Spleen (tissue), 11 donors: Measurements from ENCODE around the gene GALNT17. TPM values are rescaled to one million over a fixed set of nuclear protein-coding genes. Genes with fewer than 3 reads are reported as not detected.

Experiments
- DNase-seq: peaks from one replicate; pipeline ENCODE4 v3.0.0-alpha.2; 2020
- H3K27ac ChIP-seq, 8 donors: fragments of 200-600 bp; sonication (generic) in 7 of 8; 1 replicate in 4 of 8; 2 replicates in 4 of 8; pipeline versions ENCODE4 v1.5.0 to v1.8.0; 2016 to 2021; ENCODE audit warnings: inconsistent platforms in 4 of 8, mild to moderate bottlenecking in 4 of 8, moderate library complexity in 1 of 8
- H3K27me3 ChIP-seq, 7 donors: fragments of 200-600 bp; sonication (generic) in 6 of 7; replicated peaks in 1 of 7; 1 replicate in 4 of 7; 2 replicates in 3 of 7; pipeline versions ENCODE4 v1.5.0 to v1.8.0; 2016 to 2021; ENCODE audit warnings: inconsistent platforms in 3 of 7, mild to moderate bottlenecking in 1 of 7
- H3K36me3 ChIP-seq, 6 donors: fragments of 200-600 bp; sonication (generic) in 5 of 6; 1 replicate in 4 of 6; 2 replicates in 2 of 6; pipeline versions ENCODE4 v1.5.0 to v1.8.0; 2016 to 2021; ENCODE audit warnings: inconsistent platforms in 2 of 6
- H3K4me1 ChIP-seq, 6 donors: fragments of 200-600 bp; sonication (generic) in 5 of 6; 1 replicate in 3 of 6; 2 replicates in 3 of 6; pipeline versions ENCODE4 v1.5.0 to v1.8.0; 2016 to 2021; ENCODE audit warnings: inconsistent platforms in 3 of 6
- H3K4me3 ChIP-seq, 8 donors: fragments of 200-600 bp; sonication (generic) in 7 of 8; 1 replicate in 4 of 8; 2 replicates in 4 of 8; pipeline versions ENCODE4 v1.5.0 to v1.8.0; 2016 to 2021; ENCODE audit warnings: inconsistent platforms in 4 of 8, mild to moderate bottlenecking in 4 of 8, moderate library complexity in 2 of 8
- H3K9me3 ChIP-seq, 8 donors: fragments of 200-600 bp; sonication (generic) in 7 of 8; 1 replicate in 4 of 8; 2 replicates in 4 of 8; pipeline versions ENCODE4 v1.5.0 to v1.8.0; 2016 to 2021; ENCODE audit warnings: inconsistent platforms in 4 of 8
- POLR2A ChIP-seq, 3 donors: fragments of 450-650 bp; IDR thresholded peaks; one replicate each; pipeline ENCODE4 v1.5.1; 2017; ENCODE audit warnings: antibody characterized with exemption in 3 of 3, mild to moderate bottlenecking in 1 of 3
- POLR2AphosphoS5 ChIP-seq, 3 donors: sonication (generic); formaldehyde crosslinking; IDR thresholded peaks; one replicate each; pipeline ENCODE4 v1.5.1; 2017; ENCODE audit warnings: antibody characterized with exemption in 3 of 3
- WGBS, 5 donors: extraction: QIAGEN DNeasy Blood & Tissue Kit in 3 of 5; methylation state at CpG; one replicate each; pipeline versions ENCODE4 v1.1.5 to v1.1.7; 2013 to 2018; 5-methylcytosine and 5-hydroxymethylcytosine counted together
- intact Hi-C: fragments of 100-400 bp; cut with DNase I; formaldehyde crosslinking; loops from one replicate; pipeline ENCODE4 v1.15.0; 2023; ENCODE audit warnings: low total_unique reads
- polyA plus RNA-seq, 3 donors: library from polyadenylated mRNA; stranded (reverse); fragments of 200-250 nt; gene quantifications; one replicate each; pipeline ENCODE4 v1.2.1, GENCODE V29; 2013
- total RNA-seq, 7 donors: library from RNA; depleted of rRNA in 3 of 7; stranded (reverse); fragments of >200 nt in 3 of 7; fragmentation: NEBNext Ultra II Directional in 4 of 7; extraction: Animal tissue kit (Norgen Biotek cat#: 25700) in 4 of 7; gene quantifications; one replicate each; pipeline versions ENCODE4 v1.1.0 to v1.2.1, GENCODE V29; 2016 to 2021
- TF ChIP-seq, protein P1 (sequence below), 11 experiments: fragments of 200-600 bp in 7 of 11; fragments of 450-650 bp in 4 of 11; sonication (generic) in 4 of 11; IDR thresholded peaks in 8 of 11; conservative IDR thresholded peaks in 3 of 11; 1 replicate in 7 of 11; 2 replicates in 4 of 11; pipeline versions ENCODE4 v1.4.0 to v1.8.0; 2016 to 2021; ENCODE audit warnings: antibody characterized with exemption in 11 of 11, inconsistent platforms in 4 of 11, mild to moderate bottlenecking in 1 of 11
- donor health status: healthy with polysubstance abuse.
- donor health status: DM: no; HTN: no; CAD: no; lungs with moderate emphysema.
- donor health status: DM: no; HTN: no; CAD: no.
- donor health status: Bipolar disorder and iron deficiency.
- donor health status: healthy.
- donor health status: DM: no; HTN: no; CAD: no.
- donor health status: DM: yes; HTN: yes; CAD: no.

Gene GALNT17
- total and polyA plus RNA-seq, 10 donors: 0.39 to 10.8 (median 3.1) TPM

DNA sequence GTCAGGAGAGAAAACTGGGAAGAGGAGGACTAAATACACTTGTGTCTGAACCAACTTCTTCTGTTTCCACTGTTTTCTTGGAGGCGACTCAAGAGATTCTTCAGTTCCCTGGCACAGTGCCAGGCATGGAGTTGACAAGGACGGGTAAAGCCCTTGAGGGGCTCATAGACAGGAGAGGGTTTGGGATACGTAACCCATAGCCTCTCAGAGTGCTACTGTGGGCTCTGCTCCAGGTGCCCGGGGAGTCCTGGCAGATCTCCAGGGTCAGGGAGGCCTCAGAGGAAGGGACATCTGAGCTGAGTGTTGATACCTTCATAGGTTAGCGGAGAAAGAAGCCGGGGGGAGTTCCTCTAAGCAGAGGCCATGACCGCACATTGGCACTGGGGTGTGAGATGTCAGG, 42.0 kb downstream of the GALNT17 start:
- no peak for DNase-seq
- Histone ChIP-seq H3K36me3 (no peaks in the 10 kb centered on the region), H3K27me3 (no peaks in the 10 kb centered on the region), H3K4me1 (no peaks in the 10 kb centered on the region), H3K27ac (no peak overlapping the region), H3K4me3 (no peak overlapping the region), H3K9me3 (peaks cover 0 to 67% (median 23%) of the 10 kb centered on the region in 8 donors)
- 82 to 91% (median 86%) methylated on average over 7 of the region's 7 CpGs for WGBS, 5 donors
- TF ChIP-seq, protein P1, sequence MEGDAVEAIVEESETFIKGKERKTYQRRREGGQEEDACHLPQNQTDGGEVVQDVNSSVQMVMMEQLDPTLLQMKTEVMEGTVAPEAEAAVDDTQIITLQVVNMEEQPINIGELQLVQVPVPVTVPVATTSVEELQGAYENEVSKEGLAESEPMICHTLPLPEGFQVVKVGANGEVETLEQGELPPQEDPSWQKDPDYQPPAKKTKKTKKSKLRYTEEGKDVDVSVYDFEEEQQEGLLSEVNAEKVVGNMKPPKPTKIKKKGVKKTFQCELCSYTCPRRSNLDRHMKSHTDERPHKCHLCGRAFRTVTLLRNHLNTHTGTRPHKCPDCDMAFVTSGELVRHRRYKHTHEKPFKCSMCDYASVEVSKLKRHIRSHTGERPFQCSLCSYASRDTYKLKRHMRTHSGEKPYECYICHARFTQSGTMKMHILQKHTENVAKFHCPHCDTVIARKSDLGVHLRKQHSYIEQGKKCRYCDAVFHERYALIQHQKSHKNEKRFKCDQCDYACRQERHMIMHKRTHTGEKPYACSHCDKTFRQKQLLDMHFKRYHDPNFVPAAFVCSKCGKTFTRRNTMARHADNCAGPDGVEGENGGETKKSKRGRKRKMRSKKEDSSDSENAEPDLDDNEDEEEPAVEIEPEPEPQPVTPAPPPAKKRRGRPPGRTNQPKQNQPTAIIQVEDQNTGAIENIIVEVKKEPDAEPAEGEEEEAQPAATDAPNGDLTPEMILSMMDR (IDR thresholded peaks at IDR 0.05 in 8 of 11, conservative IDR thresholded peaks at IDR 0.05 in 3 of 11): no peak
- no peak for TF ChIP-seq POLR2A (IDR thresholded peaks at IDR 0.05)
- TF ChIP-seq POLR2AphosphoS5 (IDR thresholded peaks at IDR 0.05): no peak
- intact Hi-C loops: no loop called here

DNA sequence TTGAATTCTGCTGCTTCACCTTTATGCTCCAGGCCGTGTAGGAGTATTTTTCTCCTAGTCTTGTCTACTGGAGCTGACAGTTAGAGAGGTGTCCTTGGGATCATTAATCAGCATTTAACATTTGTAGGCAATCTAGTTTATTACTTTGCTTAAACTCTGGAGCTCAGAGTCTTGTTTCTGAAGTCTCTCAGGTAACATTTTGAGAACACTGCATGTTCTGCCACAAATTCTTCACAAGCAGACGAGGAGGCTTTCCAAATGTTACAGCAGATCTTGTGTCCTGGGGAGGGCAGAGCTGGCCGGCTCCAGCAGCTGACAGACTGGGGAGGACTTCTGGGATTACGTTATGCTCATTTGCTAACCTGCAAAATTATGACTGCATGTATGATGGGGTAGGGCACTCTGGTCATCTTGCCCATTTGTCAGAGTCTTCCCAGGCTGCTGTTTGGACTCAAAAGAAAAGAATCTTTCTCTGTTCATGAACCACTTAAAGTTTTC, 50.5 kb downstream of the GALNT17 start:
- TF ChIP-seq POLR2A (IDR thresholded peaks at IDR 0.05) (no peak), POLR2AphosphoS5 (IDR thresholded peaks at IDR 0.05) (no peak)
- TF ChIP-seq, protein P1 (IDR thresholded peaks at IDR 0.05 in 8 of 11, conservative IDR thresholded peaks at IDR 0.05 in 3 of 11): no peak
- WGBS, 5 donors: 66 to 93% (median 80%) methylated on average over 4 of the region's 4 CpGs
- intact Hi-C loops: no loop called here
- Histone ChIP-seq H3K4me1 (no peaks in the 10 kb centered on the region), H3K27ac (no peak overlapping the region), H3K4me3 (no peak overlapping the region), H3K36me3 (no peaks in the 10 kb centered on the region), H3K9me3 (peaks cover 0 to 58% (median 19%) of the 10 kb centered on the region in 8 donors), H3K27me3 (no peaks in the 10 kb centered on the region)
- DNase-seq: no peak

DNA sequence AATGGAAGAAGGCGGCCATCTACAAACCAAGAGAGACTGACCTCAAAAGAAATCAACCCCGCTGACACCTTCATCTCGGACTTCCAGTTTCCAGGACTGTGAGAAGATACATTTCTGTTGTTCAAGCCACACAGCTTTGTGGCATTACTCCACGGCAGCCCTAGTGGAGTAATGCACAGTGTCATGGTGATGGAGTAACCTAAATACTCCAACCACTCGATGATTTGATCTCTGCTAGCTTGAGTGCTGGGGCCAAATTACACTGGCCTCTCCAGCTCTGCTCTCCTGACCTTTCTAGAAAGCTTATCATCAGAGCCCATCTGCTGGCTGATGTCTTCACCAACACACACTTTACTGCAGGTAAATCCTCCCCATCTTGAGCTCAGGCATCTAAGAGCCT, 52.2 kb downstream of the GALNT17 start:
- Histone ChIP-seq H3K27ac (no peak overlapping the region), H3K27me3 (no peaks in the 10 kb centered on the region), H3K4me1 (no peaks in the 10 kb centered on the region), H3K36me3 (no peaks in the 10 kb centered on the region), H3K4me3 (no peak overlapping the region), H3K9me3 (peaks cover 0 to 53% (median 17%) of the 10 kb centered on the region in 8 donors)
- intact Hi-C loops: no loop called here
- WGBS, 5 donors: 78 to 91% (median 90%) methylated on average over 5 of the region's 5 CpGs
- TF ChIP-seq, protein P1 (IDR thresholded peaks at IDR 0.05 in 8 of 11, conservative IDR thresholded peaks at IDR 0.05 in 3 of 11): no peak
- TF ChIP-seq POLR2A (IDR thresholded peaks at IDR 0.05) (no peak), POLR2AphosphoS5 (IDR thresholded peaks at IDR 0.05) (no peak)
- DNase-seq: no peak

DNA sequence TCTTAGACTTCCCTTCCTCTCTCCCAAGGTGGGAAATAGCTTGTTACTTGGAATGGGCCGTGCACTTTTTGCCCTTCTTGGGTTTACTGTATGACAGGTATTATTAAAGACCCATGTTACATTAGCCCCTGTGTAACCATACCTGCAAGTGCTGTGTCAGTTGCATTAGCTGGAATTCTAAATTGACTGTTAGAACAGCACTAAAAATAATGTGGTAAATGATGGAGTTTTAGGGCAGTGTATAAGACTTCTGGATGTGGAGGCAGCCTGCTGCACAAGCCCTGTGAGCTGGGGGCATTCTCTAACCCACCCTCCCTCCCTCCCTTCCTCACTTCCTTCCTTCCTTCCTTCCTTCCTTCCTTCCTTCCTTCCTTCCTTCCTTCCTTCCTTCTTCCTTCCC, 52.7 kb downstream of the GALNT17 start:
- TF ChIP-seq POLR2A (IDR thresholded peaks at IDR 0.05) (no peak), POLR2AphosphoS5 (IDR thresholded peaks at IDR 0.05) (no peak)
- TF ChIP-seq, protein P1 (IDR thresholded peaks at IDR 0.05 in 8 of 11, conservative IDR thresholded peaks at IDR 0.05 in 3 of 11): no peak

More for the DNA sequence above, 52.7 kb downstream of the GALNT17 start:
- no peak overlapping the region for H3K27ac ChIP-seq
- H3K4me1 ChIP-seq: no peaks in the 10 kb centered on the region
- H3K27me3 ChIP-seq: no peaks in the 10 kb centered on the region
- H3K36me3 ChIP-seq: no peaks in the 10 kb centered on the region
- intact Hi-C loops: no loop called here
- peaks cover 0 to 53% (median 20%) of the 10 kb centered on the region in 8 donors for H3K9me3 ChIP-seq
- WGBS, 5 donors: 69 to 86% (median 77%) methylated on average over 1 of the region's 1 CpG
- DNase-seq: no peak
- no peak overlapping the region for H3K4me3 ChIP-seq
